ENCODE measurements around the gene MDN1.

DNA sequence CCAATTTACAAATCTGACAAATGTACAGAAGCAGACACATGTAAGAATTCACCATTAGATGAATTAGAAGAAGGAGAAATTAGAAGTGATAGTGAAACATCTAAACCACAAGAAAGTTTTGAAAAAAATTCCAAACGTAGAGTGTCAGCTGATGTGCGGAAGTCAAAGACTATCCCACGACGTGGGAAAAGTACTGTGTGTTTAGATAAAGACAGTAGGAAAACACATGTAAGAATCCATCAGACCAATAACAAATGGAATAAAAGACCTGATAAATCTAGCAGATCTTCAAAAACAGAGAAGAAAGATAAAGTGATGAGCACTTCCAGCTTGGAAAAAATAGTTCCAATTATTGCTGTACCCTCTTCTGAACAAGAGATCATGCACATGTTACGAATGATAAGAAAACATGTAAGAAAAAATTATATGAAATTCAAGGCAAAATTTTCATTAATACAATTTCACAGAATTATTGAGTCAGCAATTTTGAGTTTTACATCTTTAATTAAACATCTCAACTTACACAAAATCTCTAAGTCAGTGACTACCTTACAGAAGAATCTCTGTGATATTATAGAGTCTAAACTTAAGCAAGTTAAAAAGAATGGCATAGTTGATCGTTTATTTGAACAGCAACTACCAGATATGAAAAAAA is 46.6 kb upstream of the MDN1 start:
- TF ChIP-seq POLR2A (IDR thresholded peaks at IDR 0.05; ENCODE audit: low read depth, low read length) (no peak), MAFK (IDR thresholded peaks at IDR 0.05; ENCODE audit: low read depth, low read length) (peak; percentile 95), MXI1 (IDR thresholded peaks at IDR 0.05; ENCODE audit: borderline replicate concordance, low read depth, low read length) (no peak), BHLHE40 (IDR thresholded peaks at IDR 0.05; ENCODE audit: low read depth, low read length) (no peak), CHD1 (IDR thresholded peaks at IDR 0.05; ENCODE audit: low read depth, low read length) (no peak), SMC3 (IDR thresholded peaks at IDR 0.05; ENCODE audit: low read depth, low read length) (no peak), NFE2L2 (IDR thresholded peaks at IDR 0.05; ENCODE audit: low read depth, low read length) (no peak), RFX5 (IDR thresholded peaks at IDR 0.05; ENCODE audit: low read depth, low read length) (no peak), RAD21 (IDR thresholded peaks at IDR 0.05; ENCODE audit: low read length) (no peak), FOS (IDR thresholded peaks at IDR 0.05; ENCODE audit: low read depth, low read length) (no peak)
- TF ChIP-seq, protein P1, sequence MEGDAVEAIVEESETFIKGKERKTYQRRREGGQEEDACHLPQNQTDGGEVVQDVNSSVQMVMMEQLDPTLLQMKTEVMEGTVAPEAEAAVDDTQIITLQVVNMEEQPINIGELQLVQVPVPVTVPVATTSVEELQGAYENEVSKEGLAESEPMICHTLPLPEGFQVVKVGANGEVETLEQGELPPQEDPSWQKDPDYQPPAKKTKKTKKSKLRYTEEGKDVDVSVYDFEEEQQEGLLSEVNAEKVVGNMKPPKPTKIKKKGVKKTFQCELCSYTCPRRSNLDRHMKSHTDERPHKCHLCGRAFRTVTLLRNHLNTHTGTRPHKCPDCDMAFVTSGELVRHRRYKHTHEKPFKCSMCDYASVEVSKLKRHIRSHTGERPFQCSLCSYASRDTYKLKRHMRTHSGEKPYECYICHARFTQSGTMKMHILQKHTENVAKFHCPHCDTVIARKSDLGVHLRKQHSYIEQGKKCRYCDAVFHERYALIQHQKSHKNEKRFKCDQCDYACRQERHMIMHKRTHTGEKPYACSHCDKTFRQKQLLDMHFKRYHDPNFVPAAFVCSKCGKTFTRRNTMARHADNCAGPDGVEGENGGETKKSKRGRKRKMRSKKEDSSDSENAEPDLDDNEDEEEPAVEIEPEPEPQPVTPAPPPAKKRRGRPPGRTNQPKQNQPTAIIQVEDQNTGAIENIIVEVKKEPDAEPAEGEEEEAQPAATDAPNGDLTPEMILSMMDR (conservative IDR thresholded peaks at IDR 0.05; ENCODE audit: low read depth, low read length) = no peak
- TF ChIP-seq, protein P2, sequence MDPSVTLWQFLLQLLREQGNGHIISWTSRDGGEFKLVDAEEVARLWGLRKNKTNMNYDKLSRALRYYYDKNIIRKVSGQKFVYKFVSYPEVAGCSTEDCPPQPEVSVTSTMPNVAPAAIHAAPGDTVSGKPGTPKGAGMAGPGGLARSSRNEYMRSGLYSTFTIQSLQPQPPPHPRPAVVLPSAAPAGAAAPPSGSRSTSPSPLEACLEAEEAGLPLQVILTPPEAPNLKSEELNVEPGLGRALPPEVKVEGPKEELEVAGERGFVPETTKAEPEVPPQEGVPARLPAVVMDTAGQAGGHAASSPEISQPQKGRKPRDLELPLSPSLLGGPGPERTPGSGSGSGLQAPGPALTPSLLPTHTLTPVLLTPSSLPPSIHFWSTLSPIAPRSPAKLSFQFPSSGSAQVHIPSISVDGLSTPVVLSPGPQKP (IDR thresholded peaks at IDR 0.05; ENCODE audit: borderline replicate concordance, low read depth, low read length) = no peak
- TF ChIP-seq, protein P3, sequence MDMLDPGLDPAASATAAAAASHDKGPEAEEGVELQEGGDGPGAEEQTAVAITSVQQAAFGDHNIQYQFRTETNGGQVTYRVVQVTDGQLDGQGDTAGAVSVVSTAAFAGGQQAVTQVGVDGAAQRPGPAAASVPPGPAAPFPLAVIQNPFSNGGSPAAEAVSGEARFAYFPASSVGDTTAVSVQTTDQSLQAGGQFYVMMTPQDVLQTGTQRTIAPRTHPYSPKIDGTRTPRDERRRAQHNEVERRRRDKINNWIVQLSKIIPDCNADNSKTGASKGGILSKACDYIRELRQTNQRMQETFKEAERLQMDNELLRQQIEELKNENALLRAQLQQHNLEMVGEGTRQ (IDR thresholded peaks at IDR 0.05; ENCODE audit: low read depth, low read length) = no peak
